ENCODE results near the gene RAB3C. TPM values are rescaled to one million over a fixed set of nuclear protein-coding genes. Genes with fewer than 3 reads are reported as not detected.
"Not testable (repeated sequence)": the region's sequence is repeated elsewhere in the genome, so short reads cannot be mapped to it uniquely, and the experiment has no call there.

RAB3C gene
- total RNA-seq, 1 donor from 2014 or later = 0.45 TPM

- Mint-ChIP-seq H3K36me3 (ENCODE audit: low read depth, unreplicated experiment) (no peaks in the 10 kb centered on the region), H3K27ac (ENCODE audit: unreplicated experiment) (no peak overlapping the region), H3K4me1 (ENCODE audit: low read depth, unreplicated experiment) (no peaks in the 10 kb centered on the region), H3K27me3 (ENCODE audit: low read depth, unreplicated experiment) (peaks cover 5% of the 10 kb centered on the region), H3K4me3 (ENCODE audit: unreplicated experiment) (no peak overlapping the region), H3K9me3 (ENCODE audit: unreplicated experiment) (peaks cover 4% of the 10 kb centered on the region)
- H3K79me2 ChIP-seq (ENCODE audit: insufficient read depth, low read length) = no peaks in the 10 kb centered on the region
- no peak overlapping the region for H3K4me2 ChIP-seq (ENCODE audit: low read length)
- no peak overlapping the region for H3K4me3 ChIP-seq (ENCODE audit: insufficient read depth, low read depth, low read length)
- no peaks in the 10 kb centered on the region for H3K36me3 ChIP-seq (ENCODE audit: insufficient read depth, low read length)
- TF ChIP-seq, protein P1, sequence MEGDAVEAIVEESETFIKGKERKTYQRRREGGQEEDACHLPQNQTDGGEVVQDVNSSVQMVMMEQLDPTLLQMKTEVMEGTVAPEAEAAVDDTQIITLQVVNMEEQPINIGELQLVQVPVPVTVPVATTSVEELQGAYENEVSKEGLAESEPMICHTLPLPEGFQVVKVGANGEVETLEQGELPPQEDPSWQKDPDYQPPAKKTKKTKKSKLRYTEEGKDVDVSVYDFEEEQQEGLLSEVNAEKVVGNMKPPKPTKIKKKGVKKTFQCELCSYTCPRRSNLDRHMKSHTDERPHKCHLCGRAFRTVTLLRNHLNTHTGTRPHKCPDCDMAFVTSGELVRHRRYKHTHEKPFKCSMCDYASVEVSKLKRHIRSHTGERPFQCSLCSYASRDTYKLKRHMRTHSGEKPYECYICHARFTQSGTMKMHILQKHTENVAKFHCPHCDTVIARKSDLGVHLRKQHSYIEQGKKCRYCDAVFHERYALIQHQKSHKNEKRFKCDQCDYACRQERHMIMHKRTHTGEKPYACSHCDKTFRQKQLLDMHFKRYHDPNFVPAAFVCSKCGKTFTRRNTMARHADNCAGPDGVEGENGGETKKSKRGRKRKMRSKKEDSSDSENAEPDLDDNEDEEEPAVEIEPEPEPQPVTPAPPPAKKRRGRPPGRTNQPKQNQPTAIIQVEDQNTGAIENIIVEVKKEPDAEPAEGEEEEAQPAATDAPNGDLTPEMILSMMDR (IDR thresholded peaks at IDR 0.05; ENCODE audit: insufficient read depth, low read depth, low read length) = no peak
- TF ChIP-seq EZH2 (IDR thresholded peaks at IDR 0.05; ENCODE audit: insufficient read depth, low read length) = no peak
- H2AFZ ChIP-seq (ENCODE audit: low read depth, low read length) = no peak overlapping the region
- peaks cover 2% of the 10 kb centered on the region for H3K9me3 ChIP-seq (ENCODE audit: insufficient read depth, low read depth, low read length)
- DNase-seq (ENCODE audit: low read depth) = no peak
- no peak overlapping the region for H3K27ac ChIP-seq (ENCODE audit: low read depth, low read length)
- no peak for FAIRE-seq
- no peaks in the 10 kb centered on the region for H4K20me1 ChIP-seq (ENCODE audit: insufficient read depth, low read length)
- H3K9ac ChIP-seq (ENCODE audit: low read length) = no peak overlapping the region
- H3K27me3 ChIP-seq (ENCODE audit: insufficient read depth, low read length) = no peaks in the 10 kb centered on the region
- H3K4me1 ChIP-seq (ENCODE audit: insufficient read depth, low read length) = no peaks in the 10 kb centered on the region
Measured at GRCh38 chr5:58571501-58571900, 11.4 kb upstream of the RAB3C start.

- H3K36me3 Mint-ChIP-seq (ENCODE audit: low read depth, unreplicated experiment); H3K4me1 ChIP-seq (ENCODE audit: insufficient read depth, low read length); H3K27ac Mint-ChIP-seq (ENCODE audit: unreplicated experiment); H3K27me3 Mint-ChIP-seq (ENCODE audit: low read depth, unreplicated experiment); H3K9me3 Mint-ChIP-seq (ENCODE audit: unreplicated experiment); H2AFZ ChIP-seq (ENCODE audit: low read depth, low read length); H3K9ac ChIP-seq (ENCODE audit: low read length); H3K27ac ChIP-seq (ENCODE audit: low read depth, low read length); H3K4me1 Mint-ChIP-seq (ENCODE audit: low read depth, unreplicated experiment); H4K20me1 ChIP-seq (ENCODE audit: insufficient read depth, low read length); H3K36me3 ChIP-seq (ENCODE audit: insufficient read depth, low read length); H3K79me2 ChIP-seq (ENCODE audit: insufficient read depth, low read length); FAIRE-seq; H3K4me2 ChIP-seq (ENCODE audit: low read length); H3K4me3 Mint-ChIP-seq (ENCODE audit: unreplicated experiment); H3K4me3 ChIP-seq (ENCODE audit: insufficient read depth, low read depth, low read length); H3K27me3 ChIP-seq (ENCODE audit: insufficient read depth, low read length); H3K9me3 ChIP-seq (ENCODE audit: insufficient read depth, low read depth, low read length); DNase-seq (ENCODE audit: low read depth): not testable (repeated sequence)
Measured at GRCh38 chr5:58572973-58573372, 9.9 kb upstream of the RAB3C start.

DNA sequence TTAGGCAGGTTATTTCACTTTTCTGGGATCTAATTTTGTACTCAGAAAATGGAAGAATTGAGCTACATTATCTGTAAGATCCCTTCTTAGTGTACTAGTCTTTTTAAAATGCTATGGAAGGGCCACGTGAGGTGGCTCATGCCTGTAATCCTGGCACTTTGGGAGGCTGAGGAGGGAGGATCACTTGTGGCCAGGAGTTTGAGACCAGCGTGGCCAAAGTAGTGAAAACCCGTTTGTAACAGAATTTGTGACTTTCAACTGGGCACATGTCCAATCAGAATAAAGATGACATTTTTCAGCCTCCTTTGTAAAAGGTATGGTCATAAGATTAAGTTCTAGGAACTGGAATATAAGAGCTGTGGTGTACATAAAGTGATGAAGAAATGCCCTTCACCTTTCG is 3.1 kb upstream of the RAB3C start:
- H3K79me2 ChIP-seq (ENCODE audit: insufficient read depth, low read length) = no peaks in the 10 kb centered on the region

More for the DNA sequence above, 3.1 kb upstream of the RAB3C start:
- H3K4me3 ChIP-seq (ENCODE audit: insufficient read depth, low read depth, low read length) = no peak overlapping the region
- no peak overlapping the region for H3K4me2 ChIP-seq (ENCODE audit: low read length)
- H3K27ac Mint-ChIP-seq (ENCODE audit: unreplicated experiment) = no peak overlapping the region
- H3K4me3 Mint-ChIP-seq (ENCODE audit: unreplicated experiment) = no peak overlapping the region
- no peak for TF ChIP-seq EZH2 (IDR thresholded peaks at IDR 0.05; ENCODE audit: insufficient read depth, low read length)
- no peaks in the 10 kb centered on the region for H3K4me1 Mint-ChIP-seq (ENCODE audit: low read depth, unreplicated experiment)
- no peak overlapping the region for H2AFZ ChIP-seq (ENCODE audit: low read depth, low read length)
- H3K4me1 ChIP-seq (ENCODE audit: insufficient read depth, low read length) = peaks cover 9% of the 10 kb centered on the region
- peaks cover 29% of the 10 kb centered on the region for H3K27me3 Mint-ChIP-seq (ENCODE audit: low read depth, unreplicated experiment)
- DNase-seq (ENCODE audit: low read depth) = no peak
- no peak for FAIRE-seq
- H3K36me3 Mint-ChIP-seq (ENCODE audit: low read depth, unreplicated experiment) = no peaks in the 10 kb centered on the region
- no peaks in the 10 kb centered on the region for H3K36me3 ChIP-seq (ENCODE audit: insufficient read depth, low read length)
- H3K9ac ChIP-seq (ENCODE audit: low read length) = no peak overlapping the region
- peaks cover 12% of the 10 kb centered on the region for H3K27me3 ChIP-seq (ENCODE audit: insufficient read depth, low read length)
- no peaks in the 10 kb centered on the region for H4K20me1 ChIP-seq (ENCODE audit: insufficient read depth, low read length)
- no peaks in the 10 kb centered on the region for H3K9me3 ChIP-seq (ENCODE audit: insufficient read depth, low read depth, low read length)
- peaks cover 4% of the 10 kb centered on the region for H3K9me3 Mint-ChIP-seq (ENCODE audit: unreplicated experiment)
- no peak overlapping the region for H3K27ac ChIP-seq (ENCODE audit: low read depth, low read length)
